Tongue (tissue), 2 donors: Measurements from ENCODE around the gene HOXB7. TPM values are rescaled to one million over a fixed set of nuclear protein-coding genes. Genes with fewer than 3 reads are reported as not detected.

ENCODE experiments used
- DNase-seq: peaks from one replicate; pipeline ENCODE4 v3.0.0-alpha.2; 2015
- total RNA-seq: library from RNA; depleted of rRNA; stranded (reverse); fragments of >200 nt; gene quantifications from one replicate; pipeline ENCODE4 v1.2.3, GENCODE V29; 2014

The HOXB7 gene
- total RNA-seq, 1 donor from 2014 or later: 0.51 TPM

GRCh38 chr17:48579471-48579759, 31.4 kb downstream of the HOXB7 start:
- no peak for DNase-seq

GRCh38 chr17:48578616-48579470, 32.0 kb downstream of the HOXB7 start:
- DNase-seq: no peak

- peak; percentile 82 for DNase-seq
These were observed 32.7 kb downstream of the HOXB7 start, which contains the start of gene HOXB4 for GRCh38 chr17:48577946-48578615. Gene HOXB4, minus strand, starts transcription at chr17:48578350. Its CDS starts 31 bp downstream, at chr17:48578319.

GRCh38 chr17:48577330-48577945, 33.4 kb downstream of the HOXB7 start:
- no peak for DNase-seq

- DNase-seq: no peak
These were observed 34.1 kb downstream of the HOXB7 start for GRCh38 chr17:48576479-48577309.

- DNase-seq: no peak
These were observed 34.9 kb downstream of the HOXB7 start for GRCh38 chr17:48575673-48576478.

GRCh38 chr17:48575066-48575582, 35.7 kb downstream of the HOXB7 start:
- no peak for DNase-seq

- no peak for DNase-seq
These were observed 36.2 kb downstream of the HOXB7 start for GRCh38 chr17:48574505-48575065.

- DNase-seq: no peak
These were observed 38.9 kb downstream of the HOXB7 start for GRCh38 chr17:48571826-48572417.

GRCh38 chr17:48571024-48571818, 39.6 kb downstream of the HOXB7 start:
- no peak for DNase-seq

GRCh38 chr17:48570325-48571023, 40.3 kb downstream of the HOXB7 start:
- no peak for DNase-seq

- DNase-seq: no peak
These were observed 41.0 kb downstream of the HOXB7 start for GRCh38 chr17:48569674-48570324.

GRCh38 chr17:48569240-48569582, 41.6 kb downstream of the HOXB7 start:
- no peak for DNase-seq

GRCh38 chr17:48568499-48569239, 42.1 kb downstream of the HOXB7 start:
- DNase-seq: no peak

GRCh38 chr17:48567646-48568354, 43.0 kb downstream of the HOXB7 start:
- DNase-seq: no peak

- DNase-seq: no peak
These were observed 43.6 kb downstream of the HOXB7 start for GRCh38 chr17:48567209-48567608.

GRCh38 chr17:48566717-48567116, 44.1 kb downstream of the HOXB7 start:
- no peak for DNase-seq
